GM18858 (cell line): Measurements from ENCODE around the gene RAB21.
"Not testable (repeated sequence)": the region's sequence is repeated elsewhere in the genome, so short reads cannot be mapped to it uniquely, and the experiment has no call there.

Source experiments
- ATAC-seq: cut with Tn5 transposase; IDR thresholded peaks from one replicate; pipeline ENCODE4 v1.9.1; 2021; ENCODE audit not compliant: unreplicated experiment

Gene RAB21

DNA sequence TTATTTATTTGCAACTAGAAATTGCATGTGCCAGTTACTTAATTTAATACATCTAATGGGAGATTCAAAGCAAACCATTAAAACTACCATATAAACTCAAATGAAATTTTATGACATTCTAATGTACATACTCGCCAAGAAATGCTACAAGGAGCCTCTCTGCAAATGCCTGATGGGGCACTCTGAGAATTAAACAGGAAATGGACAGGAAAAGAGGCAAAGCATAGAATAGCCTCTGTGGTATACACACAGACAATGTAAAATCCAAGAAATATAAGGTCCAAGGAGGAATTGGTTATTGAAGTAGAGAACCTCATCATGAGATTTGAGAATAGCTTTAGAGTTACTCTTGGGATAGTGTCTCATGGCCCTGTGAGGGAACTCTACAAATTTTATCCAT is 41.2 kb downstream of the RAB21 start:
- ATAC-seq = no peak

DNA sequence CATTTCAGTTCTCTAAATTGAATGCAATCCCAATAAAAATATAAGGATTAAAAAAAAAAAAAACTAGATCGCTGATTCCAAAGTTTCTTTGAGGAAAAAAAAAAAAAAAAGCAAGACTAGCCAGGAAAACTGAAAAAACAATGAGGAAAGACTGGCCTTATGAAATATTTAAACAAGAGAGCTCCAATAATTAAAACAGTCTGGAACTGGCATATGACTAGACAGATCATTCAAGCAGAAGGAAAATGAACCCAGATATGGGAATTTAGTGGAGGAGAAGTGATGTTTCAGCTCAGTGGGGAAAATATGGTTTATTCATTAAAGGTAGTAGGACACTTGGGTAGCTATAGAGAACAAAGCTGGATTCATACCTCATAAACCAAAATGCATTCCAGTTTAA is 42.9 kb downstream of the RAB21 start:
- no peak for ATAC-seq

DNA sequence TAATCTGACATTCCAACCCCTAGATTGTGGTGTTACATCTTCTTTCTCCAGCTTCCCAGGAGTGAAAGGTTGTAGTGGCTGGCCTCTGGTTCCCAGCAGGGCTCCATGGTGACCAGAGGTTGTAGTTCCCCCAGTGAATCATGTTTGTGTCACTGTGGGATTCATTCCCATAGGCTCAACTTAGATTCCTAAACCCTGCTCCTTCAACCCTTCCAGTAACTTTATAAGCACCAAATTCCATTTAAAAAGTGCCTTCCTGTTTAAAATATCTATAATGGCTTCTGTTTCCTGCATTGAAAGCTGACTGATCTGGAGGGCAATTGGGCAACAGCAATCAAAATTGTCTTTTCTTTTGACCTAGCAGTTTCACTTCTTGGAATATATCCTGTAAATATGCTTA is 44.4 kb downstream of the RAB21 start:
- no peak for ATAC-seq

DNA sequence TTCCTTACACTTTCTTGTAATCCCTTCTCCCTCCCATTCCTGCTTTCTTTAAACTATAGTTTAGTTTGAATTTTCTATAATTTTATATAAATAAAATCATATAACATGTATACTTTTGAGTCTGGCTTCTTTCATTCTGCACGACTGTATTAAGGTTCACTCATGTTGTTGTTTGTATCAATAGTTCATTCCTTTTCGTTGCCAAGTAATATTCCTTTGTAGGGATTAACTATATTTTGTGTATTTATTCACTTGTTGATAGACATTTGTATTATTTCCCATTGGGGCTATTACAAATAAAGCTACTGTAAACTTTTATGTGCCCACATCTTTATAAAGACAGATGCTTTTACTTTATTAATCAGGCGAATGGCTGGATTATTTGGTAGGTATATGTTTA is 45.5 kb downstream of the RAB21 start:
- no peak for ATAC-seq

DNA sequence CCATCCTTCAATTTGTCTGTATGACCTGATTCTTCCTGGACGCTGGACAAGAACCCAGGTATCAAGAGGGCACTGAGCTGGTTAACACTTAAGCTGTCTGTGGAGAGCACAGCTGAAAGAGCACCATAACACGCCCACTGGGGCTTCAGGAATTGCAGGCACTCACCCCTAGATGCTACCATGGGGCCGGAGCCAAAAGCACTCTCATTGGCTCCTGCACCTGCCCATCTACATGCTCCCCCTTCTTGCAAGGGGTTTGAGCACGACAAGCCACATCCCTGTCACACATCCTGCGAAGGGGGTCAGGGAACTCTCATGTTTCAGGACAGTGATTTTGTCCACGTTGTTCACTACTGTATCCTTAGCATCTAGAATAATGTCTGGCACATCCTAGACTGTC is 49.8 kb downstream of the RAB21 start:
- no peak for ATAC-seq

DNA sequence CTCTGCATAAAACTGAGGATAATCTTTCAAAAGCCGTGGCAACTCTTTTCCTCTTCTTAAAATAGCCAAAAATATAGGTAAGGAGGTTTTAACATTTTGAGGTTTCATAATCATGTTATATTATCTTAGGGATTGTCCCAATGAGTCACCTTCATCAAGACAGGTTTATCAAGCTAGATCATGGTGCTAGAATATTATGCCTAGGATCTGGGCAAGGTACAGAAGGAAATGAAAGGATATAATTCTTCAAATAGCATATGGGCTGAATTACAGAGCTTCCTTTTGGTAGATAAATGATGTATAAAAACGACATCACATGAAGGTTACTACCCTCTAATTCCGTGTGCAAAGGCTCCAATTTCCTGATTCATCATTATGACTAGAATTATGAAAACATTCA is 56.3 kb downstream of the RAB21 start:
- no peak for ATAC-seq

DNA sequence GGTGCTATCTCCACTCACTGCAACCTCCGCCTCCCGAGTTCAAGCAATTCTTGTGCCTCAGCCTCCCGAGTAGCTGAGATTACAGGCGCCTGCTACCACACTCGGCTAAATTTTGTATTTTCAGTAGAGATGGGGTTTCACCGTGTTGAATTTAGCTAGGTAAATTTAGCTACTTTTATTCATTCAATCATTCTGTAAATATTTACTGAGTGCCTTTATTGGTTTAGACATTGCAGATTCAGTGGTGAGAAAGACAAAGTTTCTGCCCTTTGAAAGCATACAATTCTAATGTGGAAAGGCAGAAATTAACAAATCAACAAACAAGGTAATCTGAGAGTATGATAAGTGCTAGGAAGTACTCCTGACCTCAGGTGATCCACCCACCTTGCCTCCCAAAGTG is 60.6 kb downstream of the RAB21 start:
- not testable (repeated sequence) for ATAC-seq

DNA sequence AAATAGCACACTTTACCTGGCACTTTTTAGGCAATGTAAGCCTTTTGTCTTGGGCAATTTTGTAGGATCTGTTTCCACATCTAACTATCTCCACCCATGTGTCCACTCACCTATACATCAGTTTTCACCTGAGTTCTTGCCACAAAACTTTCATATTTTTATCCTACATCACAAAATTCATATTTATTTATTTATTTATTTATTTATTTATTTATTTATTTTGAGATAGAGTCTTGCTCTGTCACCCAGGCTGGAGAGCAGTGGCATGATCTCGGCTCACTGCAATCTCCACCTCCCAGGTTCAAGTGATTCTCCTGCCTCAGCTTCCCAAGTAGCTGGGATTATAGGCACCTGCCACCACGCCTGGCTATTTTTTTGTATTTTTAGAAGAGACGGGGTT is 67.4 kb downstream of the RAB21 start:
- not testable (repeated sequence) for ATAC-seq

DNA sequence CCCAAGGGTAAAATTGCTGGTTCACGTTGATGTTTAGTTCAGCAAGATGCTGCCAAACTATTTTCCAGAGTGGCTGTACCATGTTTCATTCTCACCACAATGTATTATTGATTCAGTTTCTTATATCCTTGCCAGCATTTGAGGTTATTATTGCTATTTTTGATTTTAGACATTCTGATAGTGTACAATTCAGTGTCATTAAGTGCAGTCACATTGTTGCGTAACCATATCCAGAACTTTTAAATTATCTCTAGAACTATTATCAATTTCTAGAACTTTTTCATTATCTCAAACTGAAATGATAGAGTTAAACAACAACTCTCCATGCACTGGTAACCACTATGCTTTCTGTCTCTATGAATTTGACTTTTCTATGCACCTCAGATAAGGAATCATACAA is 74.2 kb downstream of the RAB21 start:
- ATAC-seq = no peak

DNA sequence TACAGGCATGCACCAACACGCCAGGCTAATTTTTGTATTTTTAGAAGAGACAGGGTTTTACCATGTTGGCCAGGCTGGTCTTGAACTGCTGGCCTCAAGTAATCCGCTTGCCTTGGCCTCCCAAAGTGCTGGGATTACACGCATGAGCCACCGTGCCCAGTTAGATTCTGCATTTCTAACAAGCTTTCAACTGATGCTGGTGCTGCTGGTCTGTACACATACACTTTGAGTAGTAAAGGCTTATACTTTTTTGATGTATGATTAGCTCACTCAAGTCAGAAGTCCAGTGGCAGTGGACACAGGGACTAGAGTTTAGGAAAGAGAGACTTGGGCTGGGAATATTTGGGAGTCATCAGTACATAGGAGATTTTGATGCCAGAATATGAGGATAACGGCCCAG is 82.7 kb downstream of the RAB21 start:
- ATAC-seq = no peak

DNA sequence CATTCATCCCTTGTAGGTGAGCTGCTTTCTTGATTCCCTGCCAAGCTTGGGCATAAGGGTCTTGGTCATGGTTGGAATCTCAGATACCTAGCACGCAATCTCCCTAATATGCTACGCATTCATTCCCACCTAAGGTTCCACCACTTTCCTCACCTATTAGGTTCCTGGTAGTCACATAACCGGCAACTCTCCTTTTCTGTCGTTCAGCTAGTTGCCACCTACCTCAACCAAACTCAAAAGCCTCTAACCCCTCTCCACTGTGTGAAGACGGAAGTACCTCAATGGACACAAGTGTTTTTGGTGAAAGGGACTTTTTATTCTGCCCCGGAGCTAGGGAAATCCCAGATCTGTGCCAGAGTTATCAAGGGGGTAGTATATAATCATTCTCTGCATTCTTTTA is 83.6 kb downstream of the RAB21 start:
- no peak for ATAC-seq

DNA sequence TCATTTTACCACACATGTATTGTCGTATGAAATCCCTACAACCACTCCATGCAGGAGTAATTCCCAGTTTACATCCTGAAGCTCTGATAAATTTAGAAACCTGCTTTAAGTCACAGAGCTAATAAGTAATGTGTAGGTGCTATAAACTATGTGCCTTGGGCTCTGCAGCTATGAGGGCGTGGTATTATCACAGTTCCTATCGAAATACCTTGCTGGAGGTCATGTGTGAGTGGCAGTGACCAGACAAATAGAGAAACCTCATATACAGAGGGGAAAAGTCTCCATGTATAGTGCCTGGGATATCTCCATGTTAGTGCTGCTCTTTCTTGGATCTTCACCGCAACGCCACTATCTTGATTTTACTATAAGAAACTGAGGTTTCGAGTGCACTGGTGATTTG is 84.0 kb downstream of the RAB21 start:
- ATAC-seq = no peak

DNA sequence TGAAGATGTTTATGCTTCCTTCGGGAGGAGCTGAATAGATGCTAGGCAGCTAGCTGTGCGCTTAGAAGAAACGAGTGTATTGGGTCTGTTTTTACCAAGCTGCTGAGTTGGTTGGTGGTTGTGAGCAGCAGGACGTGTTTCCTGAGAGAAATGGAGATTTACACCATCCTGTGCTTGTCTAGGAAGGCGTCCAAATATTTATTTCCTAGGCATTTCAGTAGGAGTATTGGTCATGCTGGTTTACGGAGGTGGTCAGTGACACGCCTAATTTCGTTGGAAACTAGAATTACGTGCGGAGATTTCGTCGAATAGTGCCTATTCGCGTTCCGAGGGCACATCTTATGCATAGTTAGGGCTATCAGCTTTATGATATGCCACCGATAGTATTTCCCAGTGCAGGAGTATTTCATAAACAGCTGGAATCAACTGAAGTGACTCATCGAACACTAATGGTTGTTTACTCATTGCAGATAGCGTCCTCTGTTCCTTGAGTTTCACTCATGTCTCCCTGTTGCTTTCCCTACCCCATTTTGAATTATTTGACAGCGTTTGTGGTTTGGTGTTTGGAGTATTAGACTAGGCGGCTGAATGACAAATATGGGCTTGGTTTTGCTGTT is 85.7 kb downstream of the RAB21 start:
- peak; percentile 9 for ATAC-seq

DNA sequence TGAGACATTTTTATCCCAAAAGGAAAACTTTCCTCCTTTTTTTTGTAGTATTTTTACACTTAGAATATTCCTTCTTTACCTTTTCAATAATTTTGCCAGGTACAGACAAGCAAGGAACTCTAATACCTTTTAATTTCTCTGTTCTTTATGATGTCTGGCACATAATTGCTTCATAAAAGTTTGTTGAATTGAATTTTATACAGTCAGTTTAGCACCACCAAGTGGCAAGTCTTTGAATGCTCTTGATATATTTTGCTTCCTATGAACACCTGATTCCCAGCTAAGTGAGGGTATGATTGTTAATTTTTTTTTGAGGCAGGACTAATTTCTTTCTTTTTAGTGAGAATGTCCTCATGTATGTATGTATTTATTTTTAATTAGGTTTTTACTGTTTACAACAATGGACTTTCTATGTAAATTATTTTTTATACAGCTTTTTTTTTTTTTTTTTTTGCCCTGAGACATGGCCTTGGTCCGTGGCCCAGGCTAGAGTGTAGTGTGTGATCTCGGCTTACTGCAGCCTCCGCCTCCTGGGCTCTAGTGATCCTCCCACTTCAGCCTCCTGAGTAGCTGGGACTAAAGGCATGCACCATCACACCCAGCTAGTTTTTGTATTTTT is 91.8 kb downstream of the RAB21 start:
- no peak for ATAC-seq

DNA sequence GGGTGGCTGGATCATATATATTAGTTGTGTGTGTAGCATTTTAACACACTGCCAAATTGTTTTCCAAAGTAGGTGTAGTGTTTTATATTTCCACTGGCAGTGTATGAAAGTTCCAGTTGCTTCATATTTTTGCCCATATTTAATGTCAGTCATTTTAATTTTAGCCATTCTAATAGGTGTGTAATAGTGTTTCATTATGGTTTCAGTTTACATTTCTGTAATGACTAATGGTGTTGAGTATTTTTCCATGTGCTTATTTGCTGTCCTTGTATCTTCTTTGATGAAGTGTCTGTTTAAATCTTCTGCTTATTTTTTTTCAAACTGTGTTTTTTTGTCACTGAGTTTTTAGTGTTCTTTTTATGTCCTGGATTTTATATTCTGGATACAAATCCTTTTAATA is 93.5 kb downstream of the RAB21 start:
- ATAC-seq = peak; percentile 81

DNA sequence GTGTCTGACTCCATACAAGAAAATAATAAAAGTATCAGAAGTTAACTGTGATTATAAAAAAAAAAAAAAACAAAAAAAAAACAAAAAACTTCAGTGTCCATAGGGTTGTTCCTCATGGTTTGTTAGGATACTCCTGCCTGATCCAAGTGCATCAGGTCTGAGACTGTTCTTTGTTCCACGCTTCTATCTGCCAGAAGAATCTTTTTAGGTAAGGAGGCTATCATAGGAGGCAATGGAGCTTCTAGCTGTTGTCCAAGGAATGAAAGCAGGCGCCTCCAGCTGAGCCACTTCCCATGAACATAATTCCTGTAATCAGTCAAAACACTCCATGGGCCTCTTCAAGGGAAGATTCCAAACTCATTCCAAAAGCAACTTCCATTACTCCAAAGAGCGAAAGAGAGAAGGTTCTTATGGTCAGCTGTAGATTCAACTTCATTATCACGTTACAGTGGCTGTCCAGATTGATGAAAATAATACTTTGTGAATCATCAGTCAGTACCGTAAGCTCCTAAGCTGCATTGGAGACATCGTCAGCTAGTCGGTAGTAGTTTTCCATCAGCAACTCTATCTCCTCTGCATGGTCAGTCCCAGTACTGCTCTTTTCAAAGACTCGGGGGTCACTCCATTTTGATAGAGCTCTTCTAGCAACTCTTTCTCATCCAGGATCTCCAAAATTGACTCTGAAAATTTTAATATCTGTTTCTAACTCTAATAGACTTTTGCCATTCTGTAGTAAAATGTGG is 94.6 kb downstream of the RAB21 start:
- no peak for ATAC-seq
